KMS-11 (cell line): ENCODE data around the gene SGSH.
A peak's percentile ranks its signal among the peaks of the same experiment; 100 is the strongest.

ENCODE experiments used
- H2AFZ ChIP-seq: fragments of 200-600 bp; sonication (generic); 2 replicates; pipeline ENCODE4 v1.6.1; 2016; ENCODE audit warnings: antibody characterized with exemption, mixed run types, low read depth
- H3K27ac ChIP-seq: fragments of 200-600 bp; sonication (generic); 2 replicates; pipeline ENCODE4 v1.6.1; 2016; ENCODE audit warnings: mild to moderate bottlenecking, mixed run types
- H3K27me3 ChIP-seq: fragments of 200-600 bp; sonication (generic); 2 replicates; pipeline ENCODE4 v1.6.1; 2017; ENCODE audit warnings: mild to moderate bottlenecking, low read depth, mixed run types, moderate library complexity; ENCODE audit not compliant: insufficient read depth
- H3K36me3 ChIP-seq: fragments of 200-600 bp; sonication (generic); 2 replicates; pipeline ENCODE4 v1.6.1; 2017; ENCODE audit warnings: mild to moderate bottlenecking, mixed run types; ENCODE audit not compliant: insufficient read depth
- H3K4me1 ChIP-seq: fragments of 200-600 bp; sonication (generic); 2 replicates; pipeline ENCODE4 v1.6.1; 2016; ENCODE audit warnings: mild to moderate bottlenecking, low read depth, mixed run types; ENCODE audit not compliant: poor library complexity, severe bottlenecking
- H3K4me2 ChIP-seq: fragments of 200-600 bp; sonication (generic); 2 replicates; pipeline ENCODE4 v1.7.0; 2016; ENCODE audit warnings: mild to moderate bottlenecking, mixed run types
- H3K4me3 ChIP-seq: fragments of 200-600 bp; sonication (generic); IDR thresholded peaks from 2 replicates; pipeline ENCODE4 v1.6.1; 2017; ENCODE audit warnings: low read depth, low read length, mixed read lengths; ENCODE audit not compliant: insufficient read depth
- H3K79me2 ChIP-seq: fragments of 200-600 bp; sonication (generic); 2 replicates; pipeline ENCODE4 v1.6.1; 2016; ENCODE audit warnings: low read depth, mixed run types; ENCODE audit not compliant: insufficient read depth
- H3K9ac ChIP-seq: fragments of 200-600 bp; sonication (generic); 2 replicates; pipeline ENCODE4 v1.6.1; 2016; ENCODE audit warnings: mild to moderate bottlenecking, mixed run types
- H4K20me1 ChIP-seq: fragments of 200-600 bp; sonication (generic); 2 replicates; pipeline ENCODE4 v1.6.1; 2016; ENCODE audit warnings: mild to moderate bottlenecking, mixed run types; ENCODE audit not compliant: insufficient read depth
- TF ChIP-seq, protein P1 (sequence below): fragments of 200-600 bp; sonication (generic); conservative IDR thresholded peaks from 2 replicates; pipeline ENCODE4 v1.6.1; 2017; ENCODE audit warnings: low read depth, mild to moderate bottlenecking, antibody characterized with exemption, low read length, moderate library complexity, mixed read lengths

Gene SGSH

DNA sequence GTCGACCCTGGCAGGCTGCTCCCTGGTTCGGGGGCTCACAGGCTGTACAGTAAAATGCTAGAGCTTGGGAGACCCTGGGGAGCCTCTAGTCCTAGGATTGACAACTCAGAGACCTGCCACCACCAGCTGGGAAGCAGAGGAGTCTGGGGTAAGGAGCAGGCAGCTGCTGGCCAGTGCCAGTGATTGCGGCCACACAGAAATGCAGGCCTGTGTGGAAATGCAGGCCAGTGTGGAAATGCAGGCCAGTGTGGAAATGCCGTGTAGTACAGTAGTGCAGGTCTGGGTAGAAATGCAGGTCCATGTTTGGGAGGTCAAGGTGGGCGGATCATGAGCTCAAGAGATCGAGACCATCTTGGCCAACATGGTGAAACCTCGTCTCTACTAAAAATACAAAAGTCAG lies 23.5 kb downstream of the SGSH start:
- H3K4me2 ChIP-seq, result no peak overlapping the region
- H3K79me2 ChIP-seq, result no peaks in the 10 kb centered on the region
- H4K20me1 ChIP-seq, result no peaks in the 10 kb centered on the region
- no peak overlapping the region for H3K9ac ChIP-seq
- H3K4me1 ChIP-seq, result no peaks in the 10 kb centered on the region
- H3K36me3 ChIP-seq, result no peaks in the 10 kb centered on the region
- H3K4me3 ChIP-seq, result no peak overlapping the region
- H2AFZ ChIP-seq, result no peak overlapping the region
- TF ChIP-seq, protein P1, sequence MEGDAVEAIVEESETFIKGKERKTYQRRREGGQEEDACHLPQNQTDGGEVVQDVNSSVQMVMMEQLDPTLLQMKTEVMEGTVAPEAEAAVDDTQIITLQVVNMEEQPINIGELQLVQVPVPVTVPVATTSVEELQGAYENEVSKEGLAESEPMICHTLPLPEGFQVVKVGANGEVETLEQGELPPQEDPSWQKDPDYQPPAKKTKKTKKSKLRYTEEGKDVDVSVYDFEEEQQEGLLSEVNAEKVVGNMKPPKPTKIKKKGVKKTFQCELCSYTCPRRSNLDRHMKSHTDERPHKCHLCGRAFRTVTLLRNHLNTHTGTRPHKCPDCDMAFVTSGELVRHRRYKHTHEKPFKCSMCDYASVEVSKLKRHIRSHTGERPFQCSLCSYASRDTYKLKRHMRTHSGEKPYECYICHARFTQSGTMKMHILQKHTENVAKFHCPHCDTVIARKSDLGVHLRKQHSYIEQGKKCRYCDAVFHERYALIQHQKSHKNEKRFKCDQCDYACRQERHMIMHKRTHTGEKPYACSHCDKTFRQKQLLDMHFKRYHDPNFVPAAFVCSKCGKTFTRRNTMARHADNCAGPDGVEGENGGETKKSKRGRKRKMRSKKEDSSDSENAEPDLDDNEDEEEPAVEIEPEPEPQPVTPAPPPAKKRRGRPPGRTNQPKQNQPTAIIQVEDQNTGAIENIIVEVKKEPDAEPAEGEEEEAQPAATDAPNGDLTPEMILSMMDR, result no peak
- no peak overlapping the region for H3K27ac ChIP-seq
- H3K27me3 ChIP-seq, result peaks cover 13% of the 10 kb centered on the region; the same call in 1 of the 2 replicates

DNA sequence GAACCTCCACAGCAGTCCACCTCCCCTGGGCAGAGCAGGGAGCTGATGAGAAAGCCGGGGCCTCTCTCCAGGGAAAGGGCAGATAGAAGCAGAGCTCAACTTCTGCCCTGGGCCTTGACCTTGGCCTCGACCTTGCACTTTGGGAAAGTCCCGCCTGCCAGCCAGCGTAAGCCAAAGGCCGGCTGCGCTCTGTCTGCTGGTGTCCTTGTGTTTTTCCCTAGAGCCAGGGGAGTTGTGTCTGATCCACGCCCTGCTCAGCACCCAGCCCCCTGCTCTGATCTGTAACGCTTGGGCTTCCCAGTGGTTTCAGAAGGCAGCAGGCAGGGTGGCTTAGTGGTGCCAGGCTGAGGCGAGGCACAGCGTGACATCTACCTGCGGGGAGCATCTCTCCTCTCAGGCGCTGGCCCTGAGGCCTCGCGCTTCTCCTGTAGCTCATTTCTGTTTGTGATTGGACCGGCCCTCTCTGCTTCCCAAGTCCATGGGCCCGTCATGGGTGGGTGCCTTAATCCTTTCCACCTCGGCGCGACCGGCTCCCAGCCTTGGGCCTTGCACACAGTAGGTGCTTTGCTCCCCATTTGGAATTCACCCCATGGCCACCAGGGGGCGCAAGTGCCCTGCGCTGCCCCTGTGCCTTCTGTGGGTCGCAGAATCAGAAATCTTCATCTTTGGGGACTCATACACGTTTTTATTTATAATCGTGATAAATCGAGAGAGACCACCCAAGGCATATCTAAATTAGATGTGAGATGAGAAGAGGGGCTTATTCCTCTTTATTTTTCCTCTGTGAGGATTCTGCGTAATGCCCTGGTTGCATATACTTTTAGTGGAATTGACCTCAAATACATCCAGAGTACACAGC lies 24.2 kb downstream of the SGSH start:
- Histone ChIP-seq H3K79me2 (no peaks in the 10 kb centered on the region), H3K27me3 (peaks cover 16% of the 10 kb centered on the region; the same call in 1 of the 2 replicates), H3K9ac (no peak overlapping the region), H3K4me1 (no peaks in the 10 kb centered on the region), H3K4me3 (no peak overlapping the region), H3K4me2 (no peak overlapping the region), H3K27ac (no peak overlapping the region), H2AFZ (no peak overlapping the region), H4K20me1 (no peaks in the 10 kb centered on the region), H3K36me3 (no peaks in the 10 kb centered on the region)
- TF ChIP-seq, protein P1, result peak; percentile 98

DNA sequence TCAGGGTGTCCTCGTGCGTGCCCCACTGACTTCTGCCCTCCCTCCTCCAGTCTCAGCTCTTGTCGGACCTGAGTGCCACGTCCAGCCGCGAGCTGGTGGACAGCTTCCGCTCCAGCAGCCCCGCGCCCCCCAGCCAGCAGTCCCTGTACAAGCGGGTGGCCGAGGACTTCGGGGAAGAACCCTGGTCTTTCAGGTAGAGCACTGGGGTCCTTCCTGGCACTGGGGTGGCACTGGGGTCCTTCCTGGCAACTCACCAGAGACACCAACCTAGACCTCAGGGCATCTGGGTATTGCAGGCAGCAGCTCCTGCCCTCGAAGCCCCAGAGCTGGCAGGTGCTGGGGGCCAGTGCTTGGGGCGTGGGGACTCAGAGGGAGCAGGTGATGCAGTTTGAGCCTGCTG lies 25.0 kb downstream of the SGSH start:
- Histone ChIP-seq H3K4me2 (no peak overlapping the region), H3K27ac (no peak overlapping the region), H3K27me3 (peaks cover 16% of the 10 kb centered on the region; the same call in 1 of the 2 replicates), H3K4me3 (no peak overlapping the region), H3K79me2 (no peaks in the 10 kb centered on the region), H3K9ac (no peak overlapping the region), H3K36me3 (no peaks in the 10 kb centered on the region), H3K4me1 (no peaks in the 10 kb centered on the region), H2AFZ (no peak overlapping the region), H4K20me1 (no peaks in the 10 kb centered on the region)
- TF ChIP-seq, protein P1, result no peak

DNA sequence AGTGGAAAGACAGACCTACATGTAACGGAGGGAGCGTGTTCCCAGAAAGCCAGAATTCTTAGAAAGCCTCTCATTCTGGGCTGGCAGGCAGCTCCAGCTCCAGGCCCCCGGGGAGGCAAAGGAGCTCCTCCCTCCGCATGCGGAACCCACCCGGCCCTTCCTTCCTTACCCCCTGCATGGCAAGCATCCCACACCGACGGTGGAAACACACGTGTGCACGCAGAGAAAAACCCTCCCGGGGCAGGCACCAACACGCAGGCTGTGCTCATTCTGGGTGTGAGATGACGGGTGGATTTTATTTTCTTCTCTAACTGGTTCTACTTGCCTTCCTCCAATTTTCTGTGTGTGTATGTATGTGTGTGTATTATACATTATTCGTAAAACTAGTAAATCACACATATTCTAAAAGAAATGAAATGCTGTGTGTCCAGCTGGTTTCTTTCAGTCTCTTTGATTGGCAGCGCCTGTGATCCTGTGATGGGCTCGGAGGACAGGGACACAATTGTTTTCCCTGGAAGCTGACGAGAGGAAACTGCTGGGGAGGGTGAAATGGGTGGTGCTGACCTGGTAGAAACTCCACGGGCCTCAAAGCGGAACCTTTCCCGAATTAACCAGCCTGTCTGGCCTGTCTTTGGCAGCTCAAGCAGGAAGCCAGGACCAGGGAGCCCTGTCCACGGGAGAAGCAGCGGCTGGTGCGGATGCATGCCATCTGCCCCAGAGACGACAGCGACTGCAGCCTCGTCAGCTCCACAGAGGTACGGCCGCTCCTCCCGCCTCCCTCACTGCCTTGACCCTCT lies 28.1 kb downstream of the SGSH start:
- Histone ChIP-seq H3K36me3 (no peaks in the 10 kb centered on the region), H3K4me2 (no peak overlapping the region), H2AFZ (no peak overlapping the region), H3K9ac (no peak overlapping the region), H3K4me3 (no peak overlapping the region), H3K79me2 (no peaks in the 10 kb centered on the region), H3K4me1 (no peaks in the 10 kb centered on the region), H4K20me1 (no peaks in the 10 kb centered on the region), H3K27me3 (peaks cover 45% of the 10 kb centered on the region; the same call in 1 of the 2 replicates), H3K27ac (no peak overlapping the region)
- TF ChIP-seq, protein P1, result no peak
